KBM-7 (cell line): ENCODE results near the gene CNGB1.

Source experiments
- DNase-seq: peaks from one replicate; pipeline ENCODE4 v3.0.0-alpha.2; 2015
- in situ Hi-C: fragments of 300-500 bp; cut with MboI; formaldehyde crosslinking; loops from 2 replicates; pipeline ENCODE4 v1.14.3; 2020; ENCODE audit warnings: low sequenced_read_pairs, low pct_unique_long_range_greater_than_20kb, mixed read lengths

CNGB1 gene

DNA sequence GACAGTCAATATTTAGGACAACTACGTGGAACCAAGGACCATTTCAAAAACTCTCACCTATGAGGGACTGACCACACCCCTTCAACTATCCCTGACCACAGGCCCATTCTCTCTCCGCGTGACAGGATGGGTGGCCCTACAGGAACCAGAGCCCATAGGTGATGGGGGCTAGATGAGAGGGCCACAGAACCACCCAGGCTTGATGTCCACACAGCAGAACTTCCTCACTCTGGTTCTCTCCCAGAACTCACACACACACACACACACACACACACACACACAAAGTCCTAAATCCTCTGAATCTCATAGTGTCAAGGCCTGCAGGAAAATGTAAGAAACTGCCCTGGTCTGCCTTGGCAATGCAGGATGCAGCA is 28.1 kb upstream of the CNGB1 start:
- DNase-seq: no peak
- in situ Hi-C loops: loop anchor here (25.0 kb wide), 1 partner anchor 237 kb away; no protein-coding TSS in a partner anchor

DNA sequence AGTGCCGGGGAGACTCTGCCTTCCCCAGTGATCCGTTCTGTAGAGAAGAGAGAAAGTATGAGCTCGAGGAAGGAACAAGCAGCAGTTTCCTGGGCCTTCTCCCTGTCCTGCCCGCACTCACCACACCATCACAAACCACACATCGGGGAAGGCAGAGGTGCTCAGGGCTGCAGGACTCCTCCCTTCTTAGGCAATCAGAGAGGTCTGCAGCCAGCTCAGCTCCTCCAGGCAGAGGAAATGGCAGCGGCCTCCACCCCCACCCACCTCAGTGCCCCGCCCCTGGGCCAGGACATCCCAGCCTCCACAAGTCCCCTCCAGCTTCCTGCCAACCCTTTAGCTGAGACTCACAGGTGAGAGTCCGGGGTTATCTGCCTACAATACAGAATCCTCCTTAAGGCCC is 27.6 kb upstream of the CNGB1 start:
- peak; percentile 71 for DNase-seq
- in situ Hi-C loops: loop anchor here (25.0 kb wide), 1 partner anchor 236 kb away; no protein-coding TSS in a partner anchor

DNA sequence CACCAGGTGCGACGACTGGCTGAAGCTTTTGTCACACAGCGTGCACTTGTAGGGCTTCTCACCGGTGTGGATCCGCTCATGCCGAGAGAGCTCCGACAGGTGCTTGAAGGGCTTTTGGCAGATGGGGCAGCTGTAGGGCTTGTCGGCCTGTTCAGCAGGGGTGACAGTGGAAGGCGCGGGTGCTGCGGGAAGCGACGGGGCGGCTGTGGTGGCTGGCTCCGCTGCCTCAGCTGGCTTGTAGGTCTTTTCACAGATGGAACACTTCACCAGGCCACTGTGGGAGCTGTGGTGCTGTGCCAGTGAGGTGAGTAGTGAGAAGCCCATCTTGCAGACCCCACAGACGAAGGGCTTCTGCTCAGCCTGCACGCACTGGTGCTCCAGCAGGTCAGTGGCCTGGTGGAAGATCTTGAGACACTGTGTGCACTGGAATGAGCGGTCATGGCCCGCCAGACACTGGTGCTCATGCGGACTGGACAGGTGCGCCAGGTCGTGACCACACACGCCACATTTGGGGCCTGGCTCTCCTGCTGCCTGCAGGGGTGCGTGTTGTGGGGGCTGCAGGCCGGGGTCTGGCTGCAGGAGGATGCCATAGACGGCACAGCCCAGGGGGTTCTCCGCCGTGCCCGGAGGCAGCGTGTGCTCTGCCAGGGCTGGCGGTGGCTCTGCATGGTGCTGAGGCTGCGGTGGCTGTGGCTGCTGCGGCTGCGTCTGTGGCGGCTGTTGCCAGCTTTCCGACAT is 26.8 kb upstream of the CNGB1 start:
- in situ Hi-C loops: loop anchor here (25.0 kb wide), 1 partner anchor 235 kb away; no protein-coding TSS in a partner anchor

DNA sequence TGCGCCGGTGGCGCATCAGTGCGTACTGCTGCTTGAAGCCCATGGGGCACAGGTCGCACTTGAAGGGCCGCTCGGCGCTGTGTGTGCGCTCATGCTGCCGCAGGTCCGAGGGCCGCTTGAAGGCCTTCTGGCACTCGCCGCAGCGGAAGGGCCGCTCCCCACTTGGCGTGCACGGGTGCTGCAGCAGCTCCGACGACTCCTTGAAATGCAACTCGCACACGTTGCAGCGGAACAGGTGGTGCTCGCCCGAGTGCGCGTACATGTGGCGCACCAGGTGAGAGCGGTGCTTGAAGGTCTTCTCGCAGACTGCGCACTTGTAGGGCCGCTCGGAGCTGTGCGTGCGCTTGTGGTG is 26.2 kb upstream of the CNGB1 start:
- DNase-seq: no peak

More for the DNA sequence above, 26.8 kb upstream of the CNGB1 start:
- no peak for DNase-seq

DNA sequence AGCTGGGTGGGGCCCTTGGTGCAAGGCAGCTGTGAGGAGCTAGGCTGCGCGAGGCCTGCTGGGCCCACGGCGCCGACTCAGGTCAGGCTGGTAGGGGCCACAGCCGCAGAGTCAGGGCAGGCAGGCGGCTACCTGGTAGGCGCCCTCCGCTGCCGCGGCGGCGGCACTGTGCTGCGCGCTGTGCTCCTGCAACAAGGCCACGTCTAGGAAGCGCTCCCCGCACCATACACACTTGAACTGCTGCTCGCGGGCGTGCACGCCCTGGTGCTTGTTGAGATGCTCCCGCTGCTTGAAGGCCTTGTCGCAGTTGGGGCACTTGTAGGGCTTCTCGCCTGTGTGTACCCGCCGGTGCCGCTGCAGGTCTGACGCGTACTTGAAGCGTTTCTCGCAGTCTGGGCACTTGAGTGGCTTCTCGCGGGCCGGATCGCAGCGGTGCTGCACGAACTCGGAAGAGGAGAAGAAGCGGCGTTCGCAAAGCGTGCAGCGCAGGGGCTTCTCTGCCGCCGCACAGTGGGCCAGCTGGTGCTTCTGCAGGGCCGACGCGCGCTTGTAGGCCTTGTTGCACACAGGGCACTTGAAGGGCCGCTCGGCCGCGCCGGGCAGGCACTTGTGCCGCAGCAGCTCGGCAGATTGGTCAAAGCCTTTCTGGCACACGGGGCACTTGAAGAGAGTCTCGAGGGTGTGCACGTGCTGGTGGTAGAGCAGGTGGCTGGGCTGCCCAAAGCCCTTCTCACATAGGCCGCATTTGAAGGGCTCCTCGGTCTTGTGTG is 25.7 kb upstream of the CNGB1 start:
- DNase-seq: no peak
- in situ Hi-C loops: loop anchor here (25.0 kb wide), 1 partner anchor 234 kb away; no protein-coding TSS in a partner anchor

More for the DNA sequence above, 26.2 kb upstream of the CNGB1 start:
- in situ Hi-C loops: loop anchor here (25.0 kb wide), 1 partner anchor 235 kb away; no protein-coding TSS in a partner anchor

DNA sequence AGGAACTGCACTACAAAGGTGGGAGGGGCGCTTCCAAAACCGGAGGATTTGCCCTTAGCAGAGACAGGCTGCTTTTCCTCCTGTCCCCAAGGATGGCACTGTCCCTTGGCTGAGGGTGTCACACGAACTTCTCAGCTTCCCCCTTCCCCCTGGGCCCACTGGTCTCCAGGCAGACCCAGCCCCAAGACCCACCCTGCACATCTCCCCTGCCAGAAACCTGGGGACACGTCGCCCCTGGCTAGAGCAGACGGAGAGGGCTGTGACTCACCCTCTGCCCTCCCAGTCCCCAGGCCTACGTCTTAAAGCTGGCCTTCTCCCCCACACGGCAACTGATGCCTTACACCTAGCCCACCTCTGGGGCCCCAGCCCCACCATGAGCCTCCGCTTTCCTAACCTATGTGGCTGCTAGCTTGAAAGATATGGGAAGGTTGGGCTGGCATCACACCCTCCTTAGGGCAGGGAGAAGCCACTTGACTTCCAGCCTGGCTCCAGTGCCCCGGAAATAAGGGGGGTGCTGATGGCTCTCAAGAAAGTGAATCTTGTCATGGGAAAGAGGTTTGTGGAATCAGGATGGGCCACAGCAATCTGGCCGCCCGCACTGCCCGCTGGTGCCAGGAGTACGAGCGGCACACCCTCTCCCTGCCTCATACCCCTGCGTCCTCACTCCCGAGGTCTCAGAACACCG is 24.9 kb upstream of the CNGB1 start:
- in situ Hi-C loops: loop anchor here (25.0 kb wide), 1 partner anchor 234 kb away; no protein-coding TSS in a partner anchor
- DNase-seq: no peak

DNA sequence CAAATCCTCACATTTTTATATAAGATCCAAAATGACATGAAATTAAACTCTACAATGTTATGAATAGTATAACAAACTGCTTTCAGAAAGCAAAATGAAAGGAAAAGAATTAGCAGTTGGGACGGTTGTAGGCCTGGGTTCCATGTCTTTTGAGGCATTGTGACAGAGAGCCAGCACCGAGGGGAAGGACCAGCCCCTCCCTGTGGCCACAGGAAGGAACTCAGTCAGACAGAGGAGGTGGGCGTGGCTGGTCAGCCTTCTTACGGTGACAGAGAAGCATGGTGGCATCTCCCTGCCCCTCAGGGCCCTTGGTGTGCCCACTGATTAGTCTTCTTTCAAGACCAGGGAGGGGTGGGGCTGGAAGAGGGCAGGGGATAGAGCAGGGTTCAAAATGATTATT is 23.9 kb upstream of the CNGB1 start:
- peak; percentile 70 for DNase-seq
- in situ Hi-C loops: loop anchor here (25.0 kb wide), 1 partner anchor 232 kb away; no protein-coding TSS in a partner anchor

DNA sequence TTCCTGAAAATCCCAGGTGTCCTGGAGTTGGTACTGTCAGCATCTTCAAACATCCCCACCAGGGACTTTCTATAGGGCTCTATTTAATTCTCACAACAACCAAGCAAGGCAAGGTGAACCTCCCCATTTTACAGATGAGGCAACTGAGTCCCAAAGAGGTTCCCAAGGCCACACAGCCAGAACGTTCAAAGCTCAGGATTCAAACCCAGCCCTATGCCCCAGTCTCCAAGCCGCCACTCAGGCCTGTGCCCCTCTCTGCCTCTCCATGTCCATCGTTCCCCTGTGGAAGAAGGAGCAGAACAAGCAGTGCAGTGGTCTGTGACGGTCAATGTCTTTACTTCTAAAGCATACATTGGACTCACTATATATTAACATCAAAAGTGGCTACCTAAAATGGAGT is 23.4 kb upstream of the CNGB1 start:
- in situ Hi-C loops: loop anchor here (25.0 kb wide), 1 partner anchor 232 kb away; no protein-coding TSS in a partner anchor
- no peak for DNase-seq

DNA sequence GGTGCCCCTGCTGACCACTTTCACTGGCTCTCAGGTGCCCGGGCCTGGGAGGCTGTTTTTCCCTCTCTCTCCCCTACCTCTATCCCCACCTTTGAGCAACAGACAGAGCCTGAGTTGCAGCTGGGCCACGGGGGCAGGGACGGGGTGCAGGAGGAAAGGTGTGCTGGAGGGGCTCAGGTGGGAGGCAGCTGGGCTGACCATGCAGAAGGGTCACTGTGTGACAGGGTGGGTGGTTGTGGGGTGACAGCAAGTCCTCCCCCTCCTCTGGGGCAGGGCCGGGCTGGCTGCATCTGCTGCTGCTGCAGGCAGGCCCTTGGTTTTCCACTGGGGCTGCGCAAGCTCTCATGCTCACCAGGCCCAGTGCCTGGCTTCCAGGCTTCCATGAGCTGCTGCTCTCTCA is 23.0 kb upstream of the CNGB1 start:
- DNase-seq: no peak
- in situ Hi-C loops: loop anchor here (25.0 kb wide), 1 partner anchor 232 kb away; no protein-coding TSS in a partner anchor

DNA sequence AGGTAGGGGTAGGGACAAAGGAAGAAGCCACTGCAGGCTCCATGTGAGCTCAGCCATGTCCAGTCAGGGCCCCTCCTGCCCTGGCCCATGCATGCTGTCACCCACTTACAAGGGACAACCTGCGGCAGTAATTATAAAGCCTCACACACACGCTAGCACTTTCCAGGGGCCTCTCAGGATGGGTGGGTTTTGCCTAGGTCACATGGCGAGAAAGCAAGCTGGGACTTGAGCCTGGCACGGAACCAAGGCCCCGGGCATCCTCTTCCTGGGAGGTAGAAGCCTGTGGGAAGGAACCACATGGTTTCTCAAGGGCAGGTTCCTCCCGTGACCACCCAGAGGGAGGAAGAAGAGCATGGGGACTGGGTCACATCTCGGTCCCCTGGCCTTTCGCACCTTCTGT is 22.5 kb upstream of the CNGB1 start:
- DNase-seq: no peak
- in situ Hi-C loops: loop anchor here (25.0 kb wide), 1 partner anchor 231 kb away; no protein-coding TSS in a partner anchor

DNA sequence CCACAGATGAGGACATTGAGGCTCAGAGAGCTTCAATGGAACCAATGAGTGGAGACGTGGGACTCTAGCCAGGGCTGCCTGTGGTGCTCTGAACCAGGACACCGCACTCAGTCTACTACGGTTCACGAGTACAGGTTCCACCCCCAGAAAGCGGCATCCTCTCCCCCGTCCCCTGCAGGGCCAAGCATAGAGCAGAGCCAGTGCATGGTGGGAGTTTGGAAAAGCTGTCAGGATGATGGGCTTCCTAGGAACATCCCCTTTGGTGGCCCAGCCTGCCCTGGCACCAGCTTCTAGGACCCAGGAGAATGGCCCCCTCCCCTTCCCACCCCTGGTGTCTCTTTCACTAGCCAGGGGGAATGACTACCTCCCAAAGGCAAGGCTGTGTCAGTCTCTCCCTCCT is 21.2 kb upstream of the CNGB1 start:
- in situ Hi-C loops: loop anchor here (25.0 kb wide), 1 partner anchor 230 kb away; no protein-coding TSS in a partner anchor
- DNase-seq: no peak

DNA sequence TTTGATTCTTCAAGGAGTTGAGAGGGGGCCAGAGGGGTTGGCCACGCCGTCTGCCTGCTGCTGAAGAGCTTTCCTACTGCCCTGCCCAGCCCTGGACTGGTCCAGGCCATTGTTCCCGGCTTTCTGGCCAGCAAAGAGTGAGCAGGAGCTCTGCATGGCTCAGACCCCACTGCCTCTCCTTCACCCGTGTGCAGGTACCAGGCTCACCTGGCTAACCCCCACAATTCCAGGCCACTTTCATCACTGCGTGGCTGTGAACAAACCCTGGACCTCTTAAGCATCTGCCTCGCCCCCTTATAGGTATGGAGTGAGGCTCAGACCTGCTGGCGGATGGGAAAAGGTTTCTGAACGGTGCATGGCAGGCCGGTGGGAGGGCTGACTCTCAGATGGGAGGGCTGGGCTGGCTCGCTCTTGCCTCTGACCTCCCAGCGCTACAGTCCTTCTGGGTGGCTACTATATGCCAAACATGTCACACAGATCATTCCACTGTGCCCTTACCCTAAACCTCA is 20.7 kb upstream of the CNGB1 start:
- in situ Hi-C loops: loop anchor here (25.0 kb wide), 1 partner anchor 229 kb away; no protein-coding TSS in a partner anchor
- DNase-seq: no peak

DNA sequence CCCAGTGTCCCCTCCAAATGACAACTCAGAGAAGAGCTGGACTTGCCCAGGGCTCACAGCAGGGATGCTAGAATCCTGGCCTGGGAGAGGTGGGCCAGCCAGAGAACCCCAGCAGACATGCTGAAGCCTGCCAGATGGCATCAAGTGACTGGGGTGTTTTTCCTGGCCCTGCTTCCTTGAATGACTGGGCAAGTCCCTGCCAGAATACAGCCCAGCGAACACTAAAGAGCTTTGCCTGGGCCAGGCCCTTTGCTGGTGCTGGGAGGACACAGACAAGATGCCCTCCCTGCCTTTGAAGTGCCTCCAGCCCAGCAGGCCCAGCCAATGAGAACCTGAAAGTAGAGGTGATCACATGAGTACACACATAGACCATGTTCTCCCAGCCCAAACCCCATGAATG is 18.0 kb upstream of the CNGB1 start:
- in situ Hi-C loops: loop anchor here (25.0 kb wide), 1 partner anchor 227 kb away; no protein-coding TSS in a partner anchor
- no peak for DNase-seq

DNA sequence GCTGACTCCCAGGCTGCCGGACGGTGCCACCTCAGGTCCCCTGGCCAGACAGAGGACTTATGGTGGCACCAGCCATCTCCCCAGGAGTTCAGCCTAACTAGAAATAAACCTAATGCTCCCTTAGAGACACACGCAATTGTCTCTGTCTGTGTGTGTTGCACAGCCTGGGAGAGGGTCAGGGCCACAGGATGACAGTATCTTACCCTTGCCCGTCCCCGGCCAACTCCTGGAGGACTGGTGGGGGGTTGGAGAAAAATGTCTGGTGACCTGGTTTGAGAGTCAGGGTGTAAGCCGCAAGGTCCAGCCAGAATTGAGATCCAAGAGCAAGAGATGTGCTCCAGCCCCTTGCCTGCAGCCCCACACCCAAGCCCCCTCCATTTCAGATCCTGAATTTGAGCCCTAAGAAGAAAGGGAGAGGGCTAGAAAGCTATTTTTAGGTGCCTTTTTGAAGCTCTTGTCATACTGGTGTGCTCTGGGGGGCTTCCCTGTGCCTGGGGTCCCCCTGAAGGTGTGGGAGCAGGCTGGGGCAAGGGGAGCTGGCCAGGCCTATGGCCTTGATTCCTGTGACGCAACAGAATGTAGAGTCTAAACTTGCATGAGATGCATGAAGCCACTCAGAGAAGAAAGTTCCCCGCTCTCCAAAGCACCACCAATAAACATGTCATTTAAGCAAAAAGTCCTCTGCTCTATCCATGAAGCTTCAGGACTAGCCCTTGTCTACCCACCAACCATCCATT is 16.7 kb upstream of the CNGB1 start:
- DNase-seq: no peak
- in situ Hi-C loops: loop anchor here (25.0 kb wide), 1 partner anchor 225 kb away; no protein-coding TSS in a partner anchor

DNA sequence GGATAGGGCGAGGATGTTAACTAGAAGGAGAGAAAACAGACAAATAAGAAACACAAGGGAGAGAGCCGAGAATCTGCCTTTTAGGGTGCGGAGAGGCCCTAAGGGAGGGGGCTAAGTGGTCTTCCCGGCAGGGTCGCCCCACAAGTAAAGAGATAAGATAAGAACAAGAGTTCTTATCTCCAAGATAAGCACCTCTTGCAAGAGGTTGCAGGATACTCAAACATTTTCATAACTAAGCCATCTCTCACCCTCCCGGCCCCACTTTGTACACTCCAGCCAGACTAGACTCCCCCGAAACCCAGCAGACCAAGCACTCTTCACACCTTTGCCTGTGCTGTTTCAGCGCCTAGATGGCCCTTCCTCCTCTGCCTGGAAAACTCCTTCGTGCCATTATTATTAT is 15.3 kb upstream of the CNGB1 start:
- in situ Hi-C loops: loop anchor here (25.0 kb wide), 1 partner anchor 224 kb away; no protein-coding TSS in a partner anchor
- DNase-seq: no peak

DNA sequence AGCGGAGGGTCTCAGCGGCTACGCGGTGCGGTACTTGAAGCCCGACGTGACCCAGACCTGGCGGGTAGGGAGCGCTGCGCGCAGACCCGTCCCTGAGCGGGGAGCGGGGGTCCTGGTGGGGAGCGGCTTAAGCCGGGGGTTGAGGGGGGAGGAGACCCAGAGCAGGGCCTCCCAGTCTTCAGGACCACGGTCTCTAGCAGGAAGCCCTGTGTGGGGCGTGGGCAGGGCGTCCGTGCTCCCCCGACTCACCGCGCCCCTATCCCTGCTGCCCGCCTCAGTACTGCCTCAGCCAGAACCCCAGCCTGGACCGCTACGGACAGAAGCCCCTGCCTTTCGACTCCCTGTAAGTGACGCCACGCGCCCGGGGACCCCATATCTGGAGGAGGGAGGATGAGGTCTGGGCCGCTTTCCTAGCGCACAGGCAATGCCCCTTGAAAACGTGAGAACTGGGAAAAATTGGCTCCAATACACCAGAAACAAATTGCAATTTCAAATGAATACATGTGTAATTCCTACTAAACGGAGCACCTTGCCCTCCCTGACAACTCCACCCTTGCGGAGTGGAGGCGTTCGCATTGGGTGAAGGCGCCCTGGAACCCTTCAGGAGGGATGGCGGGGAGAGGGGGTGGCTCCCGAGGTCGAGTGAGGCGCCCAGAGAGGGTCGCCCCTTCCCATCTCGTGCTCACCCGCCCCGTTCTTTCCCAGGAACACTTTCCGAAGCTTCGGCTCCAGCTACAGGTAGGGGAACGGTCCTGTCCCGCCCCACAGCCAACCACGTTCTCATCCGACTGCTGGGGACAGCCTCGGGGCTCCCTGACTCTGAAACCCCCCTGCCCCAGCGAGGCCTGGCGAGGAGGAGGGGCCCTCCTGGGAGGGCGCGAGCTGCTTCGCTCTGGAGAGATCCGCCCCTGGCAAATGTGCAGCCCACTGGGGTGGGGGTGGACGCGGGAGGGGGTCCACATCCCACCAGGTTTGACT is 14.6 kb upstream of the CNGB1 start:
- DNase-seq: no peak
- in situ Hi-C loops: loop anchor here (25.0 kb wide), 1 partner anchor 223 kb away; no protein-coding TSS in a partner anchor
